Transverse colon (tissue), 3 donors: ENCODE results near the gene PLCB1.

ENCODE experiments used
- CTCF ChIP-seq, 5 experiments: fragments of 200-600 bp in 3 of 5; fragments of 450-650 bp in 2 of 5; sonication (generic) in 3 of 5; IDR thresholded peaks; 1 replicate in 2 of 5; 2 replicates in 3 of 5; pipeline ENCODE4 v1.5.1; 2016 to 2017; ENCODE audit warnings: antibody characterized with exemption in 5 of 5, inconsistent platforms in 3 of 5, mild to moderate bottlenecking in 2 of 5, moderate library complexity in 1 of 5
- POLR2A ChIP-seq: fragments of 450-650 bp; IDR thresholded peaks from one replicate; pipeline ENCODE4 v1.6.1; 2016; ENCODE audit warnings: antibody characterized with exemption, mild to moderate bottlenecking, moderate library complexity

- TF ChIP-seq CTCF (IDR thresholded peaks at IDR 0.05) (no peak), POLR2A (no peak)
These were observed 274.3 kb downstream of the PLCB1 start for GRCh38 chr20:8406391-8406790.
